HL-60/S4 (cell line): ENCODE data around the gene FIZ1.

ENCODE experiments used
- in situ Hi-C: fragments of 300-500 bp; cut with MboI; formaldehyde crosslinking; loops from 2 replicates; pipeline ENCODE4 v1.14.3; 2022; ENCODE audit warnings: low sequenced_read_pairs

Gene FIZ1

GRCh38 chr19:55614711-55615542 is 15.6 kb upstream of the FIZ1 start:
- in situ Hi-C loops = no loop called here

- in situ Hi-C loops = no loop called here
Observed at GRCh38 chr19:55613930-55614710, 14.8 kb upstream of the FIZ1 start.

GRCh38 chr19:55613396-55613795 is 14.1 kb upstream of the FIZ1 start:
- in situ Hi-C loops = no loop called here

- in situ Hi-C loops = no loop called here
Observed at GRCh38 chr19:55611983-55612645, 12.8 kb upstream of the FIZ1 start.

GRCh38 chr19:55611300-55611982 is 12.1 kb upstream of the FIZ1 start:
- in situ Hi-C loops = no loop called here

GRCh38 chr19:55609326-55609725 is 10.0 kb upstream of the FIZ1 start:
- in situ Hi-C loops = no loop called here

- in situ Hi-C loops = no loop called here
Observed at GRCh38 chr19:55606817-55607216, 7.5 kb upstream of the FIZ1 start.

GRCh38 chr19:55606471-55606787 is 7.1 kb upstream of the FIZ1 start:
- in situ Hi-C loops = no loop called here

GRCh38 chr19:55605637-55606470 is 6.5 kb upstream of the FIZ1 start, which contains the start of gene ZNF865:
ZNF865 (plus strand) TSS chr19:55605647; CDS start chr19:55613619, 7,972 bp downstream.
- in situ Hi-C loops = no loop called here

- in situ Hi-C loops = no loop called here
Observed at GRCh38 chr19:55605207-55605636, 5.9 kb upstream of the FIZ1 start.

GRCh38 chr19:55603581-55604292 is 4.4 kb upstream of the FIZ1 start:
- in situ Hi-C loops = no loop called here

GRCh38 chr19:55603115-55603514 is 3.8 kb upstream of the FIZ1 start:
- in situ Hi-C loops = no loop called here

GRCh38 chr19:55602104-55603001 is 3.0 kb upstream of the FIZ1 start:
- in situ Hi-C loops = no loop called here

- in situ Hi-C loops = no loop called here
Observed at GRCh38 chr19:55601084-55601483, 1.8 kb upstream of the FIZ1 start.

GRCh38 chr19:55600662-55601028 is 1.3 kb upstream of the FIZ1 start:
- in situ Hi-C loops = no loop called here

GRCh38 chr19:55599842-55600661 is 735 bp upstream of the FIZ1 start, which contains the start of gene ZNF524:
ZNF524 (plus strand) TSS chr19:55600288; CDS start chr19:55602113, 1,825 bp downstream.
- in situ Hi-C loops = no loop called here

- in situ Hi-C loops = no loop called here
Observed at GRCh38 chr19:55598719-55599467, 424 bp downstream of the FIZ1 start.
